Measurements from ENCODE around the gene EDIL3. TPM values are rescaled to one million over a fixed set of nuclear protein-coding genes. Genes with fewer than 3 reads are reported as not detected.

Gene EDIL3
- total RNA-seq, 3 donors from 2014 or later, result 4.3 to 7.2 (median 4.6) TPM

GRCh38 chr5:83972236-83972635 is 412.4 kb downstream of the EDIL3 start:
- TF ChIP-seq POLR2AphosphoS5 (IDR thresholded peaks at IDR 0.05) (no peak), CTCF (IDR thresholded peaks at IDR 0.05) (no peak), POLR2A (IDR thresholded peaks at IDR 0.05) (no peak)
- no peaks in the 10 kb centered on the region for H3K36me3 ChIP-seq
- H3K4me1 ChIP-seq, result no peaks in the 10 kb centered on the region
- intact Hi-C loops (cut with DNase I; ENCODE audit: low total_unique reads), result no loop called here
- H3K9me3 ChIP-seq, result no peaks in the 10 kb centered on the region
- no peak for DNase-seq (ENCODE audit: low spot score in 2 of 2)
- no peak overlapping the region for H3K4me3 ChIP-seq
- H3K27me3 ChIP-seq, result no peaks in the 10 kb centered on the region
- H3K27ac ChIP-seq, result no peak overlapping the region

- no peak overlapping the region for H3K4me3 ChIP-seq
- DNase-seq (ENCODE audit: low spot score in 2 of 2), result no peak
- intact Hi-C loops (cut with DNase I; ENCODE audit: low total_unique reads), result no loop called here
- no peaks in the 10 kb centered on the region for H3K27me3 ChIP-seq
- no peak for TF ChIP-seq POLR2A (IDR thresholded peaks at IDR 0.05)
- no peak for TF ChIP-seq POLR2AphosphoS5 (IDR thresholded peaks at IDR 0.05)
- no peak for TF ChIP-seq CTCF (IDR thresholded peaks at IDR 0.05)
- no peaks in the 10 kb centered on the region for H3K4me1 ChIP-seq
- no peak overlapping the region for H3K27ac ChIP-seq
- H3K9me3 ChIP-seq, result no peaks in the 10 kb centered on the region
- no peaks in the 10 kb centered on the region for H3K36me3 ChIP-seq
Measured at GRCh38 chr5:83967417-83967816, 417.3 kb downstream of the EDIL3 start.

DNA sequence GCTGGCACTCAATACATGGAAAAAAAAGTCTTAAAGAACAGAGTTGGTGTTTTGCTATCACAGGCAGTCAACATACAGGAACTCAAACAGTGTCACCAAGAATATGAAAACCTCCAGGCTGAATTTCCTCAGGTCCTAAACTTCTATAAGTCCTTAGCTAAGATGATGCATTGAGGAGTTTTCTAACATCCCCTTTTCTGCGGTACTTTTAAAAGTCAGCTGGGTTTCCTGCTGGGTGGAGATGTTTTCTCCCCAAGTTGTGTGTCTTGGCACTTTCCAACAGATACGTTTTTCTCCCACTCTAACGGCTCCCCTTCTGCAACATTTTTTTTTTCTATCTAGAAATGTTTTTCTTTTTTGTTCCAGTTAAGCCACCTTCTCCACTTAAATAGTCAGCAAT is 419.2 kb downstream of the EDIL3 start:
- intact Hi-C loops (cut with DNase I; ENCODE audit: low total_unique reads), result no loop called here
- Histone ChIP-seq H3K9me3 (no peaks in the 10 kb centered on the region), H3K4me1 (no peaks in the 10 kb centered on the region), H3K27me3 (no peaks in the 10 kb centered on the region), H3K27ac (no peak overlapping the region), H3K4me3 (no peak overlapping the region), H3K36me3 (no peaks in the 10 kb centered on the region)
- no peak for TF ChIP-seq POLR2A (IDR thresholded peaks at IDR 0.05)
- no peak for DNase-seq (ENCODE audit: low spot score in 2 of 2)

DNA sequence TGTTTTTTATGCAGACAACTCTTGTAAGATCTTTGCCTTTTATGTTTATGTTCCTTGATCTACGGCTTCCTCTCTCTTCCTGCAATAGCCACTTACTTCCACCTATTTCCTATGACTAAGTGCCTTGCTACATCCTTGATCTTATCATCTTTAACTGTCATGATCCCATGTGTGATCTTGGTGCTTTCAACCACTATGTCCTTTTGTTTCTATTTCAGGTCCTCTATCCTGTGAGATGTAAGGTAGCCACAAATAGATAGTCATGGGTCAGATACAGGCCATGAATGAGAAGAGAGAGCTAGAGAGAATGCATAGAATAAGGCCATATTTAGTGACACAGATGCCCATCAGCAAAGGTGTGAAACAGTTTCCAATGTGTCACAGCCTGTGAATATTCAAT is 420.4 kb downstream of the EDIL3 start:
- intact Hi-C loops (cut with DNase I; ENCODE audit: low total_unique reads), result no loop called here
- Histone ChIP-seq H3K4me1 (no peaks in the 10 kb centered on the region), H3K9me3 (no peaks in the 10 kb centered on the region), H3K36me3 (no peaks in the 10 kb centered on the region), H3K27me3 (no peaks in the 10 kb centered on the region), H3K27ac (no peak overlapping the region), H3K4me3 (no peak overlapping the region)
- DNase-seq (ENCODE audit: low spot score in 2 of 2), result no peak
- TF ChIP-seq CTCF (IDR thresholded peaks at IDR 0.05), result no peak
- TF ChIP-seq POLR2A (IDR thresholded peaks at IDR 0.05), result no peak
- no peak for TF ChIP-seq POLR2AphosphoS5 (IDR thresholded peaks at IDR 0.05)

DNA sequence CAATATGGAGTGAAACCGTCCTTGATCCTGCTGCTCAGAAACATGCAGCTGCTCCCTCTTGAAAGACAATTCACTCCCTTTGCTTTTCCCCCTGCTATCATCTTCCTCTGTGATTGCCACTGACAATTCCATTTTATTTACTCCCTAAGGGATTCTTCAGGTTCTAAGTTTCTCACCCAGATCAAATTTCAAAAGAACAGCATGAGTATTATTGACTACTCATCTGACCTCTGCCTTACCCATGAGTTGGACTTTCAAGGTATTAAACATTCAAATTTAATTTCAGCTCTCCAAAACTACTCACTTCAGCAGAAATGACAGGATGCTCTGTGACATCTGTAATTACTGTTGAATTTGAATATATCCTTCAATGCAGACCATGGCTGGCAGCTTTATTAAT is 427.5 kb downstream of the EDIL3 start:
- H3K27me3 ChIP-seq, result no peaks in the 10 kb centered on the region
- DNase-seq (ENCODE audit: low spot score in 2 of 2), result no peak
- no peaks in the 10 kb centered on the region for H3K4me1 ChIP-seq
- no peak overlapping the region for H3K4me3 ChIP-seq
- no peaks in the 10 kb centered on the region for H3K36me3 ChIP-seq
- H3K27ac ChIP-seq, result no peak overlapping the region
- no peak for TF ChIP-seq POLR2A (IDR thresholded peaks at IDR 0.05)
- no peak for TF ChIP-seq POLR2AphosphoS5 (IDR thresholded peaks at IDR 0.05)
- no peak for TF ChIP-seq CTCF (IDR thresholded peaks at IDR 0.05)
- H3K9me3 ChIP-seq, result no peaks in the 10 kb centered on the region
- intact Hi-C loops (cut with DNase I; ENCODE audit: low total_unique reads), result no loop called here

- Histone ChIP-seq H3K4me1 (no peaks in the 10 kb centered on the region), H3K4me3 (no peak overlapping the region), H3K27me3 (no peaks in the 10 kb centered on the region), H3K36me3 (no peaks in the 10 kb centered on the region), H3K9me3 (no peaks in the 10 kb centered on the region), H3K27ac (no peak overlapping the region)
- DNase-seq (ENCODE audit: low spot score in 2 of 2), result no peak
- TF ChIP-seq CTCF (IDR thresholded peaks at IDR 0.05) (no peak), POLR2A (IDR thresholded peaks at IDR 0.05) (no peak), POLR2AphosphoS5 (IDR thresholded peaks at IDR 0.05) (no peak)
- intact Hi-C loops (cut with DNase I; ENCODE audit: low total_unique reads), result no loop called here
Measured at GRCh38 chr5:83956386-83956785, 428.3 kb downstream of the EDIL3 start.

Data from breast epithelium (tissue), 4 donors.